Upper lobe of right lung (tissue), 1 donor: ENCODE measurements around the gene GALNT18. TPM values are rescaled to one million over a fixed set of nuclear protein-coding genes. Genes with fewer than 3 reads are reported as not detected.

Experiments
- ATAC-seq: fragments of 200-7000 bp; cut with Tn5 transposase; one replicate; pipeline ENCODE4 v1.9.1; 2020; ENCODE audit warnings: mild to moderate bottlenecking, moderate library complexity
- DNase-seq: peaks from one replicate; pipeline ENCODE4 v3.0.0-alpha.2; 2020
- H3K27ac ChIP-seq: fragments of 200-600 bp; one replicate; pipeline ENCODE4 v1.8.0; 2022
- H3K27me3 ChIP-seq: fragments of 200-600 bp; one replicate; pipeline ENCODE4 v1.8.0; 2022; ENCODE audit warnings: mild to moderate bottlenecking
- H3K36me3 ChIP-seq: fragments of 200-600 bp; one replicate; pipeline ENCODE4 v1.8.0; 2022
- H3K4me1 ChIP-seq: fragments of 200-600 bp; one replicate; pipeline ENCODE4 v1.8.0; 2022
- H3K4me3 ChIP-seq: fragments of 200-600 bp; one replicate; pipeline ENCODE4 v1.8.0; 2022; ENCODE audit warnings: mild to moderate bottlenecking
- H3K9me3 ChIP-seq: fragments of 200-600 bp; one replicate; pipeline ENCODE4 v1.8.0; 2022
- CTCF ChIP-seq: fragments of 200-600 bp; IDR thresholded peaks from one replicate; pipeline ENCODE4 v1.8.0; 2022; ENCODE audit warnings: antibody characterized with exemption
- intact Hi-C: fragments of 100-400 bp; cut with DNase I; formaldehyde crosslinking; loops from one replicate; pipeline ENCODE4 v1.11.0; 2022
- total RNA-seq: library from RNA; stranded (reverse); fragmentation: NEBNext Ultra II Directional; extraction: Animal tissue kit (Norgen Biotek cat#: 25700); gene quantifications from one replicate; pipeline ENCODE4 v1.2.1, GENCODE V29; 2021
- donor health status: DM: no; HTN: yes; CAD: no; lungs with severe emphysema.

Gene GALNT18
- total RNA-seq, 1 donor from 2014 or later = 55.5 TPM

GRCh38 chr11:11241284-11241683 lies 380.5 kb downstream of the GALNT18 start:
- intact Hi-C loops = no loop called here
- no peak for ATAC-seq
- no peak for DNase-seq
- Histone ChIP-seq H3K9me3 (no peaks in the 10 kb centered on the region), H3K4me3 (no peak overlapping the region), H3K27me3 (no peaks in the 10 kb centered on the region), H3K27ac (no peak overlapping the region), H3K36me3 (no peaks in the 10 kb centered on the region), H3K4me1 (peaks cover 11% of the 10 kb centered on the region)
- no peak for TF ChIP-seq CTCF

DNA sequence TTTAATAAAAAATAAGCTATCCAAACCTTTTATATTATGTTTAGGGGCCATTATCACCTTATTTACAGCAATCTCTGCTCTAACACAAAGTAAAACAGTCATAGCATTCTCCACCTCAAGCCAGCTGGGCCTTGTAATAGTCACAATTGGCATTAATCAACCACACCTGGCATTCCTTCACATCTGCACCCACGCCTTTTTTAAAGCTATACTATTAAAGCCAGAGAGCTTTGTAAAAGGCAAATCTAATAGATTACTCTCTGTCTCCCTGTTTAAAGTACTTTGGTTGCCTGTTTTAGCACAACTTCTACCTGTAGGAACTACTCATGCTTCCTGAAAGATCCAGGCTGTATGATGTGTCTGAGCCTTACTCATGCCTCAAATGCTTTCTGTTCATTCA lies 381.8 kb downstream of the GALNT18 start:
- no peaks in the 10 kb centered on the region for H3K9me3 ChIP-seq
- H3K4me3 ChIP-seq = no peak overlapping the region
- no peaks in the 10 kb centered on the region for H3K27me3 ChIP-seq
- no peak overlapping the region for H3K27ac ChIP-seq
- TF ChIP-seq CTCF = no peak
- ATAC-seq (no peak), DNase-seq (no peak)
- no peaks in the 10 kb centered on the region for H3K36me3 ChIP-seq
- peaks cover 11% of the 10 kb centered on the region for H3K4me1 ChIP-seq
- intact Hi-C loops = no loop called here

DNA sequence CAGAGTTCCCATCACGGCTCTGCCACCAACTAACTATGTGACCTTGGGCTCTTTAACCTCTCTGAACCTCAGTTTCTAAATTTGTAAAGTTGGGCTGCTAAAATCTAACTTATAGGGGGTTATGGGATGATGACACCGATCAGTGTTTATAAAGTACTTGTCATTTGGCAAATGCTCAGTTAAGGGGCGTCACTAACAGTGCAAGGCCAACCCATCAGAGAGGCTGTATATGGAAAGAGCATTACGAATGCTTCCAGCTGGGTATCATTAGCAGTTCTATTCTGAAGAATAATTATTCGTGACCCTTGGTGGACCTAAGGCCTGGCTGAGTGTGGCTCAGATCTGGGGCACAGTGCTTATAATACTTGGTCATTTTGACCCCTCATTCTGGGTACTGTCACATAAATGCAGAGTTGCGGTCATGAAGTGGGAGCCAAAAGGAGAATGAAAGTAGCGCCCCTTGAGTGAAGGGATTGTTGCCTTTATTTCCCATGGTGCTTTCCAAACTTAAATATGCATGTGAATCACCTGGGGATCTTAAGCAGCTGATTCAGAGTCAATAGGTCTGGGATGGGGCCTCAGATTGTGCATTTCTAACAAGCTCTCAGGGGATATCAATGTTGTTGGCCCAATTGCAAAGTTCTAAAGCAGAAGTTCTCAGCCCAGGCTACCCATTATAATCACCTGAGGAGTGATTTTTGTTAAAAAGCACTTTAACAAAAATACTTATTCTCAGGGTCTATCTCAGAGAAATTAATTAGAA lies 384.6 kb downstream of the GALNT18 start:
- Histone ChIP-seq H3K27me3 (no peaks in the 10 kb centered on the region), H3K9me3 (no peaks in the 10 kb centered on the region), H3K4me3 (no peak overlapping the region), H3K27ac (no peak overlapping the region), H3K4me1 (no peaks in the 10 kb centered on the region), H3K36me3 (no peaks in the 10 kb centered on the region)
- intact Hi-C loops = no loop called here
- TF ChIP-seq CTCF = no peak
- DNase-seq (no peak), ATAC-seq (no peak)

GRCh38 chr11:11236498-11237059 lies 385.2 kb downstream of the GALNT18 start:
- H3K27me3 ChIP-seq = no peaks in the 10 kb centered on the region
- no peaks in the 10 kb centered on the region for H3K36me3 ChIP-seq
- no peak overlapping the region for H3K4me3 ChIP-seq
- no peaks in the 10 kb centered on the region for H3K4me1 ChIP-seq
- no peaks in the 10 kb centered on the region for H3K9me3 ChIP-seq
- H3K27ac ChIP-seq = no peak overlapping the region
- ATAC-seq = no peak
- no peak for DNase-seq
- intact Hi-C loops = no loop called here
- no peak for TF ChIP-seq CTCF

- Histone ChIP-seq H3K36me3 (no peaks in the 10 kb centered on the region), H3K4me1 (no peaks in the 10 kb centered on the region), H3K9me3 (no peaks in the 10 kb centered on the region), H3K4me3 (no peak overlapping the region), H3K27ac (no peak overlapping the region), H3K27me3 (no peaks in the 10 kb centered on the region)
- DNase-seq = no peak
- ATAC-seq = no peak
- no peak for TF ChIP-seq CTCF
- intact Hi-C loops = no loop called here
Measured at GRCh38 chr11:11231763-11232162, 390.0 kb downstream of the GALNT18 start.
